Activated CD4-positive, alpha-beta T cell treated with anti-CD3 and anti-CD28 coated beads for 36 hours (primary cell): ENCODE results near the gene PLCL2. TPM values are rescaled to one million over a fixed set of nuclear protein-coding genes. Genes with fewer than 3 reads are reported as not detected.
"Not testable (repeated sequence)": the region's sequence is repeated elsewhere in the genome, so short reads cannot be mapped to it uniquely, and the experiment has no call there.

Experiments
- ATAC-seq: fragments of 200-7000 bp; cut with Tn5 transposase; one replicate; pipeline ENCODE4 v1.10.0; 2021; ENCODE audit warnings: mild to moderate bottlenecking, moderate library complexity
- CTCF ChIA-PET: fragments of 350-600 bp; sonication (Branson Sonifier 250); formaldehyde crosslinking; loops from one replicate; lab custom pipeline; 2021; ENCODE audit warnings: antibody characterized with exemption; lab: Charles Lee
- POLR2A ChIA-PET: fragments of 350-600 bp; sonication (Branson Sonifier 250); formaldehyde crosslinking; loops from one replicate; lab custom pipeline; 2021; ENCODE audit warnings: antibody characterized with exemption, inconsistent platforms; lab: Charles Lee
- DNase-seq: peaks from one replicate; pipeline ENCODE4 v3.0.0-alpha.2; 2020
- H3K27ac Mint-ChIP-seq: one replicate; pipeline ENCODE4 v1.8.0; 2021; ENCODE audit warnings: mixed read lengths
- H3K27me3 Mint-ChIP-seq: one replicate; pipeline ENCODE4 v1.8.0; 2021; ENCODE audit warnings: mixed read lengths
- H3K36me3 Mint-ChIP-seq: one replicate; pipeline ENCODE4 v1.8.0; 2021; ENCODE audit warnings: low read depth, mixed read lengths
- H3K4me1 Mint-ChIP-seq: one replicate; pipeline ENCODE4 v1.8.0; 2021; ENCODE audit warnings: mixed read lengths
- H3K4me3 Mint-ChIP-seq: one replicate; pipeline ENCODE4 v1.8.0; 2021; ENCODE audit warnings: mild to moderate bottlenecking, moderate library complexity, mixed read lengths
- H3K9me3 Mint-ChIP-seq: one replicate; pipeline ENCODE4 v1.8.0; 2021; ENCODE audit warnings: low read depth, mixed read lengths
- intact Hi-C, 2 experiments: fragments of 100-400 bp; cut with DNase I in 1 of 2; cut with micrococcal nuclease in 1 of 2; formaldehyde crosslinking; loops; one replicate each; pipeline versions ENCODE4 v1.14.2 to v1.15.1; 2022 to 2024; cut with DNase I, micrococcal nuclease
- total RNA-seq, 2 experiments: library from RNA; stranded (reverse); gene quantifications; one replicate each; pipeline ENCODE4 v1.2.3, GENCODE V29; 2021

Gene PLCL2
- total RNA-seq, 2 experiments from 2014 or later, result 12.5 to 15.0 TPM

DNA sequence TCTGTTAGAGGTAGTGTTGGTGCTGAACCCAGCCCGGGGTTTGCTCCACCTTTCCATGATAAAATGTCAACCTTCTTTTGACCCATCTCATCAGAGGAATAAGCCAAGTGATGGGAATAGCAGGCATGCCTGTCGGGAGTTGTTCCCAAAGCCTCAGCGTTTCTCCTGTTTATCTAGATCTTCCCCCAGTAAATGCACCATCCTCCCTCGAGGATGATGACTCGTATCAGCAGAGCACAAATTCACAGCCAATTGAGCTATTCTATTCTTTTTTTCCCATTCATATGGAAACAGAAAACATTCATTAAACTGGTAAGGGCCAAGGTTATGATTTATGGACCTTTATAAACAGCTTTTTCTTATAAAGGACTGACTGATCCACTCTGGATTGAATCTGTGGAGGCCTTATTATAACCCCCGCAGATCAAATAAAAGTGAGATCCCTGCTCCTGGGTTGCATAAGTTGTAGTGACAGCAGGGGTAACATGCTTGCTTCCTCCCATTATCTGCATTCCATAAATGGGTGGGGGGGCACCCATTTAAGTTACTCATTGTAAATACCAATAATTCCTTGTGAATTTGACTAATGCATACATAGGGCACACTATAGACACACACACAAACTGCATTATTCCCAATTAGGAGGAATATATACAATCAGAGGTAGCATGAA lies 207.3 kb downstream of the PLCL2 start:
- Mint-ChIP-seq H3K9me3 (no peaks in the 10 kb centered on the region), H3K27me3 (no peaks in the 10 kb centered on the region), H3K36me3 (peaks cover 2% of the 10 kb centered on the region), H3K4me3 (no peak overlapping the region), H3K4me1 (peaks cover 18% of the 10 kb centered on the region), H3K27ac (no peak overlapping the region)
- intact Hi-C loops, result no loop called here
- ATAC-seq, result no peak
- ChIA-PET CTCF (no interaction called here), POLR2A (no interaction called here)
- no peak for DNase-seq

DNA sequence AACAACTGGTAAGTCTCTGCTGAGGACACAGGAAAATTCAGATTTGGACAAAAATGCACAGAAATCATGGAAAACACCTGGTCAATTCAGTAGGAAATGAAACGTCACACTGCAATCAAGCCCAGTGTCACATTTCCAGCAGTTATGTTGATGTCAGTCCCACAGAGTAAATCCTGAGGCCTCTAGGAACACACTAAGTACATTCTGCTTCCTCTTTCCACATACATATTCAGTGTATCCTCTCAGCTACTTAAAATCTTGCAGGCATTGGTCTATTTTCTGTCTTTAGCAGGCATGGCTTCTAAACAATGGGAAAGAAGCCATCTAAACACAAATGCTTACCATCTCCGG lies 207.8 kb downstream of the PLCL2 start:
- no peak overlapping the region for H3K27ac Mint-ChIP-seq
- peaks cover 2% of the 10 kb centered on the region for H3K36me3 Mint-ChIP-seq
- ChIA-PET POLR2A (no interaction called here), CTCF (no interaction called here)
- DNase-seq (no peak), ATAC-seq (no peak)
- no peak overlapping the region for H3K4me3 Mint-ChIP-seq
- intact Hi-C loops, result no loop called here
- no peaks in the 10 kb centered on the region for H3K9me3 Mint-ChIP-seq
- H3K4me1 Mint-ChIP-seq, result peaks cover 14% of the 10 kb centered on the region
- no peaks in the 10 kb centered on the region for H3K27me3 Mint-ChIP-seq

DNA sequence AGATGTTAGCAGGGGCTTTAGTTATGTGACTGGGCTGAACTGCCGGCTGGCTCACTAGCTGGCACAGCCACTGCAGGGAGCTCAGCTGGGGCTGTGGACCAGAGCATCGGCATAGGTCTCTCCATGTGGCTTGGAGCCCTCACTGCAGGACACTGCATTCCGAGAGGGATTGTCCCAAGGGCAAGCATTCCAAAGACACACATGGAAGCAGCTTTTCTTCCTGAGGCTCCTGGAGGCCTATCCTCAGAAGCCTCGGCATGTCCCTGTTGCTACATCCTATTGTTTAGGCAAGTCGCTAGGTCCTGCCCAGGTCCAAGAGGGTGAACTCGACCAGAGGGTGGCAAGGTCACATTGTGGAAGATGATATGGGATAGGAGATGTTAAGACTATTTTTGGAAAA lies 209.8 kb downstream of the PLCL2 start:
- ATAC-seq (no peak), DNase-seq (no peak)
- Mint-ChIP-seq H3K27ac (no peak overlapping the region), H3K4me1 (no peaks in the 10 kb centered on the region), H3K9me3 (no peaks in the 10 kb centered on the region), H3K4me3 (no peak overlapping the region), H3K27me3 (no peaks in the 10 kb centered on the region), H3K36me3 (peaks cover 2% of the 10 kb centered on the region)
- CTCF ChIA-PET, result no interaction called here
- POLR2A ChIA-PET, result no interaction called here
- intact Hi-C loops, result no loop called here

- H3K27ac Mint-ChIP-seq, result no peak overlapping the region
- peaks cover 24% of the 10 kb centered on the region for H3K9me3 Mint-ChIP-seq
- DNase-seq (no peak), ATAC-seq (no peak)
- H3K4me3 Mint-ChIP-seq, result no peak overlapping the region
- H3K4me1 Mint-ChIP-seq, result peaks cover 3% of the 10 kb centered on the region
- intact Hi-C loops, result no loop called here
- ChIA-PET CTCF (interaction anchor here (1.3 kb wide), 1 partner anchor 35 kb away, joined by 4 read pairs; no protein-coding TSS in a partner anchor), POLR2A (no interaction called here)
- no peaks in the 10 kb centered on the region for H3K27me3 Mint-ChIP-seq
- peaks cover 4% of the 10 kb centered on the region for H3K36me3 Mint-ChIP-seq
Observed at GRCh38 chr3:17103579-17103978, 218.8 kb downstream of the PLCL2 start.

GRCh38 chr3:17106801-17107200 lies 222.0 kb downstream of the PLCL2 start:
- intact Hi-C loops, result not testable (repeated sequence)

GRCh38 chr3:17110660-17111396 lies 226.1 kb downstream of the PLCL2 start:
- no peak overlapping the region for H3K4me3 Mint-ChIP-seq
- H3K27ac Mint-ChIP-seq, result no peak overlapping the region
- H3K27me3 Mint-ChIP-seq, result no peaks in the 10 kb centered on the region
- H3K9me3 Mint-ChIP-seq, result peaks cover 6% of the 10 kb centered on the region
- DNase-seq (peak; percentile 32), ATAC-seq (peak; percentile 73)
- intact Hi-C loops, result no loop called here
- CTCF ChIA-PET, result interaction anchor here (1.0 kb wide), 1 partner anchor 269 kb away, joined by 3 read pairs; no protein-coding TSS in a partner anchor
- POLR2A ChIA-PET, result interaction anchor here (0.6 kb wide), 1 partner anchor 82 kb away, joined by 3 read pairs; no protein-coding TSS in a partner anchor
- H3K36me3 Mint-ChIP-seq, result no peaks in the 10 kb centered on the region
- H3K4me1 Mint-ChIP-seq, result peaks cover 8% of the 10 kb centered on the region

More at GRCh38 chr3:17106801-17107200, 222.0 kb downstream of the PLCL2 start:
- POLR2A ChIA-PET, H3K36me3 Mint-ChIP-seq, DNase-seq, H3K4me1 Mint-ChIP-seq, H3K4me3 Mint-ChIP-seq, CTCF ChIA-PET, H3K27me3 Mint-ChIP-seq, H3K27ac Mint-ChIP-seq, ATAC-seq: not testable (repeated sequence)
- H3K9me3 Mint-ChIP-seq, result peaks cover 16% of the 10 kb centered on the region

DNA sequence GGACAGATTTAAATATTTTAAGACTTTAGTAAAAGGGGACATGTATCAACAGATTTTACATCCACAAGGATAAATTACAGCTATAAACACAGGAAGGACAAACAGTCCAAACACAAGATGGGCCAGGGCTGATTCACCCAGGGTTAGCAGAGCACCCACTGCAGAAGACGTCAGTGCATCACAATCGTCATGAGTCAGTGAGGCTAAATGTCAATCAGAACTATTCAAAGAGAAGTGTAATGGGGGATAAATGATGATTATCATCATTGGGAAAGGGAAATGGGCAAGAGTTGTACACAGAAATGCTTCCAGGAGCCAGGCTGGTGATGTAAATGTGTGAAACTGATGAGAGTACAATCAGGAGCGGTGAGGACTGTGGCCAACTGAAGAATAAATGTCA lies 226.8 kb downstream of the PLCL2 start:
- Mint-ChIP-seq H3K4me1 (peaks cover 8% of the 10 kb centered on the region), H3K4me3 (no peak overlapping the region)
- POLR2A ChIA-PET, result interaction anchor here (0.6 kb wide), 1 partner anchor 82 kb away, joined by 3 read pairs; no protein-coding TSS in a partner anchor

DNA sequence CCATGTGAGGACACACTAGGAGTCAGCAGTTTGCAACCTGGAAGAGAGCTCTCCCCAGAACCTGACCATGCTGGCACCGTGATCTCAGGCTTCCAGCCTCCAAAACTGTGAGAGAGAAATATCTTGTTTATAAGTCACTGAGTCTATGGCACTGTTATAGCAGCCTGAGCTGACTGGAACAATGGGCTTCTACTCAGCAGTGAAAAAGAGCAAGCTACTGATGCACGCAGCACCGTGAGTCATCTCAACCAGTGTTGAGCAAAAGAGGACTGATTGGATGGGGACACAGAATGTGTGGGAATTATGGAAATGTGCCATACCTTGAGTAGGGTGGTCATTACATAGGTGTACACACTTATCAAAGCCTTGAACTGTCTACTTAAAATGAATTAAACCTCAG lies 230.4 kb downstream of the PLCL2 start:
- intact Hi-C loops, result no loop called here
- DNase-seq (no peak), ATAC-seq (no peak)
- no peak overlapping the region for H3K27ac Mint-ChIP-seq
- peaks cover 5% of the 10 kb centered on the region for H3K4me1 Mint-ChIP-seq
- H3K9me3 Mint-ChIP-seq, result no peaks in the 10 kb centered on the region
- H3K36me3 Mint-ChIP-seq, result no peaks in the 10 kb centered on the region
- H3K27me3 Mint-ChIP-seq, result no peaks in the 10 kb centered on the region
- no peak overlapping the region for H3K4me3 Mint-ChIP-seq
- ChIA-PET POLR2A (no interaction called here), CTCF (no interaction called here)

More for the DNA sequence above, 226.8 kb downstream of the PLCL2 start:
- Mint-ChIP-seq H3K27ac (no peak overlapping the region), H3K27me3 (no peaks in the 10 kb centered on the region), H3K36me3 (no peaks in the 10 kb centered on the region), H3K9me3 (peaks cover 3% of the 10 kb centered on the region)
- intact Hi-C loops, result no loop called here
- no peak for DNase-seq
- no peak for ATAC-seq
- CTCF ChIA-PET, result interaction anchor here (1.0 kb wide), 1 partner anchor 270 kb away, joined by 3 read pairs; no protein-coding TSS in a partner anchor

DNA sequence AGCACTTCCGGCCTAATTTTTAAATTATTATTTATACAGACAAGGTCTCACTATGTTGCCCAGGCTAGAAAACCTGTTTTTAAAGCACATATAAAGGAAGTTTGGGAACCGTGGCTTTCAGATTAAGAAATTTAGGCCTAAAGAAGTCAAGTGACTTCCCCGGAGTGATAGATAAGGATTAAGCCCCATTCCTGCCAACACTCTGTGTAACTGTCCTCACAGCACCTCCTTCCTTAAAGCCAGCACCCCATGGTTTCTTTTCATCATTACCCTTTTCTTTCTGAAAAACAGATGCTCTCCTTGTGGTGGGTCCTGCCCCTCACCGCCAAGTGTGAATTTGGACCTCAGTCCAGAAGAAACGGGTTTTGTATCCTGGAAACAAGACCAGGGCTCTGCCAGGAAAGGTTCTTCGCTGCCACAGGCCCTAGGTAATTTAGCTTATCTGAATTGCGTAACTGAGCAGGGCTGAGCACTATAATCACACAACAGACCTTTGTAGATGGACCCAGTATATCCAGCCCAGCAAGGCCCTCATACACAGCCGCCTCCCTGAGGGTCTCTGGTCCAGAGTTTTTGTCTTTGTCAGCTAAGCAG lies 231.3 kb downstream of the PLCL2 start:
- peaks cover 3% of the 10 kb centered on the region for H3K4me1 Mint-ChIP-seq
- H3K27ac Mint-ChIP-seq, result no peak overlapping the region
- ChIA-PET CTCF (no interaction called here), POLR2A (no interaction called here)
- H3K27me3 Mint-ChIP-seq, result no peaks in the 10 kb centered on the region
- no peaks in the 10 kb centered on the region for H3K36me3 Mint-ChIP-seq
- ATAC-seq (no peak), DNase-seq (no peak)
- no peaks in the 10 kb centered on the region for H3K9me3 Mint-ChIP-seq
- H3K4me3 Mint-ChIP-seq, result no peak overlapping the region
- intact Hi-C loops, result no loop called here

DNA sequence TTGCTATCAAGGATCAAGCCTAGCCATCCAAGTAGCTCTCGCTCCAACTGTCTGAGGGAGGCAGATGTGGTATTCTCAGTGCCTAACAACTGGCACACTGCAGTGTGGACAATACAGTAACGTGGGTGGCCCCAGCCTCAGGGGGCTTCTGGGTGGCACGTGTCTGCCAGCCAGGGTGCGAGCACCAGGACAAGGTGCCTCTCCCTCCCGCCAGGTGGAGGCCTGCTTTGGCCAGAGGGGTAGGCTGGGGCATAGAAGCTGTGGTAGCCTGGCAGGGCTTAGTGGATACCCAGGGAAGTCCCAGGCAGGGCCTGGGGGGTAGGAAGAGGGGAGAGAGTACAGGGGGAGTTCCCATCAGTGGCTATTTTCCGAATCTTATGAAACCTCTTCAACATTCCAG lies 234.0 kb downstream of the PLCL2 start:
- ChIA-PET POLR2A (no interaction called here), CTCF (no interaction called here)
- Mint-ChIP-seq H3K36me3 (no peaks in the 10 kb centered on the region), H3K27me3 (no peaks in the 10 kb centered on the region), H3K9me3 (peaks cover 2% of the 10 kb centered on the region), H3K27ac (no peak overlapping the region), H3K4me1 (no peaks in the 10 kb centered on the region), H3K4me3 (no peak overlapping the region)
- intact Hi-C loops, result no loop called here
- ATAC-seq (no peak), DNase-seq (no peak)

DNA sequence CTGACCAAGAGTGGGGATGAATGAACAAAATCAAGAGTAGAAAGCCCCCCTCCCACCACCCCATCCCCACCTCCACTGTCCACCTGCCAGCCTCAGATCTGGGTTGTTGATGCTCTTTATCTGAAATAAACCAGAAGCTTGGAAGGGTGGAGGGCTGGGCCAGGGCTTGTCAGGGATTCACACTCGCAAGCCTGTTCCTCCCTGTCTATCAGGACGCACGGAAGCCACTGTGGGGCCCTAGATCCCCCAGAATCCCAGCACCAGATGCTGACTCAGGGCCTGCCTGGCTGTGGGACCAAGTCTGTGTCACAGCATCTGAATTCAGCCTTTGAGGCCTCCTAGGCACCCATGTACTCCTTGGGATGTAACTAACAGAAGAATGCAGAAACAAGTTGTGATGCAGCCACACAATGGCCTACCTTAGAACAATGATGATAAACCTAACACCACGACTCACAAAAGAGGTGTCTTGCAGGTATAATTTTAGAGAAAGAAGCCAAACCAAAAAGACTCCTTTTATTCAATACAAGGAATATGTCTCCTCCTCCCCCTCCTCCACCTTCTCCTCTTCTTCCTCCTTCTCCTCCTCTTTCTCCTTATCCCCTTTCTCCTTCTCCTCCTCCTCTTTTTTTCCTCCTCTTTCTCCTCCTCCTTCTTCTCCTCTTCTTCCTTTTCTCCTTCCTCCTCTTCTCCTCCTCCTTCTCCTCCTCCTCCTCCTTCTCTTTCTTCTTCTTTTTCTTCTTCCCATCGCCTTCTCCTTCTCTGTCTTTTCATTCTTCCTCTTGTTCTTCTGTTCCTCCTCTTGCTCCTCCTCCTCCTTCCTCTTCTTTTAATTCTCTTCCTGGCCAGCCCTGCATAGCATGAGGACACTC lies 234.7 kb downstream of the PLCL2 start:
- Mint-ChIP-seq H3K4me3 (no peak overlapping the region), H3K27me3 (no peaks in the 10 kb centered on the region), H3K9me3 (peaks cover 2% of the 10 kb centered on the region), H3K36me3 (no peaks in the 10 kb centered on the region), H3K27ac (no peak overlapping the region), H3K4me1 (no peaks in the 10 kb centered on the region)
- DNase-seq (no peak), ATAC-seq (no peak)
- ChIA-PET CTCF (no interaction called here), POLR2A (no interaction called here)
- intact Hi-C loops, result no loop called here
